ENCODE measurements around the gene CPO. TPM values are rescaled to one million over a fixed set of nuclear protein-coding genes. Genes with fewer than 3 reads are reported as not detected.
"Not testable (repeated sequence)": the region's sequence is repeated elsewhere in the genome, so short reads cannot be mapped to it uniquely, and the experiment has no call there.

CPO gene
- not detected in 2 replicates for total RNA-seq (2014; rRNA removed; shearing (Covaris generic))

GRCh38 chr2:206939340-206939739 is at the start of gene CPO:
Gene CPO, plus strand, starts transcription at chr2:206939518. Its CDS starts 82 bp downstream, at chr2:206939600.
- DNase-seq (ENCODE audit: low read depth), result no peak

- no peak for DNase-seq (ENCODE audit: low read depth)
Observed at GRCh38 chr2:206890179-206890578, 49.1 kb upstream of the CPO start.

- DNase-seq (ENCODE audit: low read depth), result no peak
Observed at GRCh38 chr2:206890926-206891325, 48.4 kb upstream of the CPO start.

GRCh38 chr2:206915121-206915520 is 24.2 kb upstream of the CPO start:
- DNase-seq (ENCODE audit: low read depth), result peak; percentile 92

GRCh38 chr2:206918263-206918662 is 21.1 kb upstream of the CPO start:
- no peak for DNase-seq (ENCODE audit: low read depth)

GRCh38 chr2:206920310-206920709 is 19.0 kb upstream of the CPO start:
- no peak for DNase-seq (ENCODE audit: low read depth)

- peak; percentile 15 for DNase-seq (ENCODE audit: low read depth)
Observed at GRCh38 chr2:206920951-206921350, 18.4 kb upstream of the CPO start.

- DNase-seq (ENCODE audit: low read depth), result no peak
Observed at GRCh38 chr2:206921529-206921928, 17.8 kb upstream of the CPO start.

GRCh38 chr2:206935991-206936842 is 3.1 kb upstream of the CPO start:
- no peak for DNase-seq (ENCODE audit: low read depth)

GRCh38 chr2:206936843-206937230 is 2.5 kb upstream of the CPO start:
- no peak for DNase-seq (ENCODE audit: low read depth)

GRCh38 chr2:206937555-206937954 is 1.8 kb upstream of the CPO start:
- DNase-seq (ENCODE audit: low read depth), result no peak

- no peak for DNase-seq (ENCODE audit: low read depth)
Observed at GRCh38 chr2:206940546-206940945, 1.2 kb downstream of the CPO start.

GRCh38 chr2:206942592-206943478 is 3.5 kb downstream of the CPO start:
- no peak for DNase-seq (ENCODE audit: low read depth)

GRCh38 chr2:206953404-206953803 is 14.1 kb downstream of the CPO start:
- DNase-seq (ENCODE audit: low read depth), result not testable (repeated sequence)

GRCh38 chr2:206955253-206955652 is 15.9 kb downstream of the CPO start:
- DNase-seq (ENCODE audit: low read depth), result no peak

GRCh38 chr2:206958261-206958660 is 18.9 kb downstream of the CPO start:
- no peak for DNase-seq (ENCODE audit: low read depth)

GRCh38 chr2:206962966-206963365 is 23.6 kb downstream of the CPO start:
- no peak for DNase-seq (ENCODE audit: low read depth)

GRCh38 chr2:206968134-206969086 is 29.1 kb downstream of the CPO start:
- DNase-seq (ENCODE audit: low read depth), result peak; percentile 9

- DNase-seq (ENCODE audit: low read depth), result no peak
Observed at GRCh38 chr2:206969192-206969591, 29.9 kb downstream of the CPO start.

GRCh38 chr2:206970589-206971360 is 31.5 kb downstream of the CPO start:
- DNase-seq (ENCODE audit: low read depth), result no peak

- DNase-seq (ENCODE audit: low read depth), result no peak
Observed at GRCh38 chr2:206971805-206972204, 32.5 kb downstream of the CPO start.

Measured in Daoy (cell line).